ENCODE measurements around the gene CDPF1.

DNA sequence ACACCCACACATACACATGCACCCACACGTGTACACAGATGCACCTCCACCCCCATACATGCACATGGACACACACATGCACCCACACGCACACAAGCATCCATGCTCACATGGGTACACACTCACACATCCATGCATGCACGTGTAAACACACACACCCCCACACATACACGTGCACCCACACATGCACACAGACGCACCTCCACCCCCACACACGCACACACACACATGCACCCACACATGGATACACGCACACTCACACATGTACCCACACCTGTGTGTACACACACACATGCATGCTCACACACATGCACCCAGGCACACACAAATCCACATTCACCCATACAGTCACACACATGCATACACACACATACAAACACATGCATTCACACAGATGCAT, 24.5 kb downstream of the CDPF1 start:
- TF ChIP-seq, protein P1, sequence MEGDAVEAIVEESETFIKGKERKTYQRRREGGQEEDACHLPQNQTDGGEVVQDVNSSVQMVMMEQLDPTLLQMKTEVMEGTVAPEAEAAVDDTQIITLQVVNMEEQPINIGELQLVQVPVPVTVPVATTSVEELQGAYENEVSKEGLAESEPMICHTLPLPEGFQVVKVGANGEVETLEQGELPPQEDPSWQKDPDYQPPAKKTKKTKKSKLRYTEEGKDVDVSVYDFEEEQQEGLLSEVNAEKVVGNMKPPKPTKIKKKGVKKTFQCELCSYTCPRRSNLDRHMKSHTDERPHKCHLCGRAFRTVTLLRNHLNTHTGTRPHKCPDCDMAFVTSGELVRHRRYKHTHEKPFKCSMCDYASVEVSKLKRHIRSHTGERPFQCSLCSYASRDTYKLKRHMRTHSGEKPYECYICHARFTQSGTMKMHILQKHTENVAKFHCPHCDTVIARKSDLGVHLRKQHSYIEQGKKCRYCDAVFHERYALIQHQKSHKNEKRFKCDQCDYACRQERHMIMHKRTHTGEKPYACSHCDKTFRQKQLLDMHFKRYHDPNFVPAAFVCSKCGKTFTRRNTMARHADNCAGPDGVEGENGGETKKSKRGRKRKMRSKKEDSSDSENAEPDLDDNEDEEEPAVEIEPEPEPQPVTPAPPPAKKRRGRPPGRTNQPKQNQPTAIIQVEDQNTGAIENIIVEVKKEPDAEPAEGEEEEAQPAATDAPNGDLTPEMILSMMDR (IDR thresholded peaks at IDR 0.05), result no peak
- TF ChIP-seq POLR2A (IDR thresholded peaks at IDR 0.05) (no peak), EP300 (IDR thresholded peaks at IDR 0.05) (no peak)
